Measurements from ENCODE around the gene RAF1. TPM values are rescaled to one million over a fixed set of nuclear protein-coding genes. Genes with fewer than 3 reads are reported as not detected.
"Not testable (repeated sequence)": the region's sequence is repeated elsewhere in the genome, so short reads cannot be mapped to it uniquely, and the experiment has no call there.

RAF1 gene
- total RNA-seq, 2 donors from 2014 or later = 95.4 to 116 TPM

DNA sequence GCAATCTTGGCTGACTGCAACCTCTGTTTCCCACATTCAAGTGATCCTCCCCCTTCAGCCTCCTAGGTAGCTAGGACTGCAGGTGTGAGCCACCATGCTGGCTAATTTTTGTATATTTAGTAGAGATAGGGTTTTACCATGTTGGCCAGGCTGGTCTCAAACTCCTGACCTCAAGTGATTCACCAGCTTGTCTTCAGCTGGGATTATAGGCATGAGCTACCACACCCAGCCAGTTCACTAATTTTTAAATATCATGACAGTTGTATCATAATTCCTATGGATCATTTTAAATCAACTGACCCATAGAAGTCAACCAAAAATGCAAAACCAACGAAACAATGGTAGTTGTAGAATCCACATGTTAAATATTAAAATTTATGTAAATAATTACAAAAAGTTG lies 35.1 kb downstream of the RAF1 start:
- H3K36me3 Mint-ChIP-seq (ENCODE audit: low read depth) = no peaks in the 10 kb centered on the region
- Histone ChIP-seq H3K9me3 (ENCODE audit: control insufficient read depth, low read length) (no peaks in the 10 kb centered on the region), H3K36me3 (ENCODE audit: control insufficient read depth, insufficient read depth, low read length) (no peaks in the 10 kb centered on the region), H3K9ac (ENCODE audit: extremely low read depth, low read length, poor library complexity, severe bottlenecking) (no peak overlapping the region), H3K27ac (ENCODE audit: low read depth, low read length) (no peak overlapping the region), H3K27me3 (ENCODE audit: control insufficient read depth, insufficient read depth, low read length, poor library complexity, severe bottlenecking) (no peaks in the 10 kb centered on the region), H3K4me3 (ENCODE audit: low read length) (no peak overlapping the region), H3K4me1 (ENCODE audit: control insufficient read depth, insufficient read depth, low read length) (peaks cover 8% of the 10 kb centered on the region)
- H3K9me3 Mint-ChIP-seq = no peaks in the 10 kb centered on the region
- WGBS, 2 experiments (ENCODE audit: insufficient coverage in 1 of 2, insufficient read length in 1 of 2) = no CpG with 5 or more reads among the region's 1 CpG
- no peak overlapping the region for H3K4me3 Mint-ChIP-seq
- no peaks in the 10 kb centered on the region for H3K27me3 Mint-ChIP-seq (ENCODE audit: insufficient read depth)
- no peak for TF ChIP-seq CTCF (conservative IDR thresholded peaks at IDR 0.05)
- H3K27ac Mint-ChIP-seq = no peak overlapping the region
- H3K4me1 Mint-ChIP-seq = peaks cover 24% of the 10 kb centered on the region
- DNase-seq = no peak

GRCh38 chr3:12627370-12627769 lies 36.5 kb downstream of the RAF1 start:
- Mint-ChIP-seq H3K27ac (no peak overlapping the region), H3K4me1 (peaks cover 19% of the 10 kb centered on the region)

DNA sequence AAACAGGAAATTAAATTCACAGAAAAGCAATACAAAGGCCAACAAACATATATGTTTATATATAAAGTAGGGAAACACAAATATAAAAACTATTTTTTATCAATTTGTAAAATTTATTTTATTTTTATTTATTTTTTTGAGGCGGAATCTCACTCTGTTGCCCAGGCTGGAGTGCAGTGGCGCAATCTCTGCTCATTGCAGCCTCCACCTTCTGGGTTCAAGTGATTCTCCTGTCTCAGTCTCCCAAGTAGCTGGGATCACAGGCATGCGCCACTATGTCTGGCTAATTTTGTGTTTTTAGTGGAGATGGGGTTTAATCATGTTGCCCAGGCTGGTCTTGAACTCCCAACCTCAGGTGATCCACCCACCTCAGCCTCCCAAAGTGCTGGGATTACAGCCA lies 39.0 kb downstream of the RAF1 start:
- not testable (repeated sequence) for H3K4me3 Mint-ChIP-seq; H3K9me3 Mint-ChIP-seq; DNase-seq; H3K27me3 Mint-ChIP-seq (ENCODE audit: insufficient read depth); H3K36me3 ChIP-seq (ENCODE audit: control insufficient read depth, insufficient read depth, low read length); H3K36me3 Mint-ChIP-seq (ENCODE audit: low read depth); H3K9ac ChIP-seq (ENCODE audit: extremely low read depth, low read length, poor library complexity, severe bottlenecking); H3K27me3 ChIP-seq (ENCODE audit: control insufficient read depth, insufficient read depth, low read length, poor library complexity, severe bottlenecking); H3K4me1 Mint-ChIP-seq; H3K9me3 ChIP-seq (ENCODE audit: control insufficient read depth, low read length); H3K4me1 ChIP-seq (ENCODE audit: control insufficient read depth, insufficient read depth, low read length); H3K4me3 ChIP-seq (ENCODE audit: low read length); H3K27ac ChIP-seq (ENCODE audit: low read depth, low read length)
- WGBS, 2 experiments (ENCODE audit: insufficient coverage in 1 of 2, insufficient read length in 1 of 2) = 93 to 94% methylated on average over 2 to 3 of the region's 3 CpGs
- H3K27ac Mint-ChIP-seq = peak overlapping the region; percentile 16

More at GRCh38 chr3:12627370-12627769, 36.5 kb downstream of the RAF1 start:
- Mint-ChIP-seq H3K27me3 (ENCODE audit: insufficient read depth) (no peaks in the 10 kb centered on the region), H3K9me3 (no peaks in the 10 kb centered on the region), H3K36me3 (ENCODE audit: low read depth) (no peaks in the 10 kb centered on the region), H3K4me3 (no peak overlapping the region)
- no peak overlapping the region for H3K27ac ChIP-seq (ENCODE audit: low read depth, low read length)
- peaks cover 8% of the 10 kb centered on the region for H3K4me1 ChIP-seq (ENCODE audit: control insufficient read depth, insufficient read depth, low read length)
- H3K36me3 ChIP-seq (ENCODE audit: control insufficient read depth, insufficient read depth, low read length) = no peaks in the 10 kb centered on the region
- TF ChIP-seq CTCF (conservative IDR thresholded peaks at IDR 0.05) = no peak
- WGBS, 2 experiments (ENCODE audit: insufficient coverage in 1 of 2, insufficient read length in 1 of 2) = 94 to 100% methylated on average over 2 to 4 of the region's 4 CpGs
- no peaks in the 10 kb centered on the region for H3K9me3 ChIP-seq (ENCODE audit: control insufficient read depth, low read length)
- H3K4me3 ChIP-seq (ENCODE audit: low read length) = no peak overlapping the region
- no peaks in the 10 kb centered on the region for H3K27me3 ChIP-seq (ENCODE audit: control insufficient read depth, insufficient read depth, low read length, poor library complexity, severe bottlenecking)
- DNase-seq = no peak
- no peak overlapping the region for H3K9ac ChIP-seq (ENCODE audit: extremely low read depth, low read length, poor library complexity, severe bottlenecking)

GRCh38 chr3:12624056-12624455 lies 39.9 kb downstream of the RAF1 start:
- peaks cover 2% of the 10 kb centered on the region for H3K4me1 Mint-ChIP-seq
- no peak for DNase-seq
- WGBS, 2 experiments (ENCODE audit: insufficient coverage in 1 of 2, insufficient read length in 1 of 2) = 98% methylated on average over 5 of the region's 5 CpGs
- no peak overlapping the region for H3K27ac ChIP-seq (ENCODE audit: low read depth, low read length)
- H3K36me3 Mint-ChIP-seq (ENCODE audit: low read depth) = no peaks in the 10 kb centered on the region
- H3K4me1 ChIP-seq (ENCODE audit: control insufficient read depth, insufficient read depth, low read length) = no peaks in the 10 kb centered on the region
- no peak overlapping the region for H3K4me3 ChIP-seq (ENCODE audit: low read length)
- no peaks in the 10 kb centered on the region for H3K27me3 Mint-ChIP-seq (ENCODE audit: insufficient read depth)
- no peaks in the 10 kb centered on the region for H3K9me3 ChIP-seq (ENCODE audit: control insufficient read depth, low read length)
- no peak overlapping the region for H3K9ac ChIP-seq (ENCODE audit: extremely low read depth, low read length, poor library complexity, severe bottlenecking)
- H3K4me3 Mint-ChIP-seq = no peak overlapping the region
- no peaks in the 10 kb centered on the region for H3K27me3 ChIP-seq (ENCODE audit: control insufficient read depth, insufficient read depth, low read length, poor library complexity, severe bottlenecking)
- H3K36me3 ChIP-seq (ENCODE audit: control insufficient read depth, insufficient read depth, low read length) = no peaks in the 10 kb centered on the region
- H3K27ac Mint-ChIP-seq = no peak overlapping the region
- H3K9me3 Mint-ChIP-seq = no peaks in the 10 kb centered on the region
- no peak for TF ChIP-seq CTCF (conservative IDR thresholded peaks at IDR 0.05)

Measured in endodermal cell (in vitro differentiated cells).